ENCODE measurements around the gene ATG2B.

ATG2B gene

DNA sequence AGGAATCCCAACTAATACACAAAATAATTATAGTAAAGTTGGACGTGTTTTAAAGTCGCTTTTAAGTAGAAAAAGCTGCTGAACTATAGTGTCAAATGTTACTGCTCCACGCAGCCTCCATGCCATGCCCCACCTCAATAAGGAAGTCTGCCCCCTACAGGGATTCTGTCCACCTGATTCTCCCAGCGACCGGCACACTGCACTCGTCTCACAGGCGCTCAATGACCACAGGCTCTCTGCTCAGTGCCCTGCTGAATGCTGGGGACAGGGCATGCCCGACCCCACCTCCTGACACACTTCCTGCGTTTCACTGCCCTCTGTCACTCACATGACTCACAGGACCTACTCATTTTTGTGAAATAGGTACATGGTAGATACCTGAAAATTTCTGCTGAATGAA lies 58.2 kb downstream of the ATG2B start:
- DNase-seq, result peak; percentile 11

- DNase-seq, result no peak
Observed at GRCh38 chr14:96303981-96304380, 59.2 kb downstream of the ATG2B start.

DNA sequence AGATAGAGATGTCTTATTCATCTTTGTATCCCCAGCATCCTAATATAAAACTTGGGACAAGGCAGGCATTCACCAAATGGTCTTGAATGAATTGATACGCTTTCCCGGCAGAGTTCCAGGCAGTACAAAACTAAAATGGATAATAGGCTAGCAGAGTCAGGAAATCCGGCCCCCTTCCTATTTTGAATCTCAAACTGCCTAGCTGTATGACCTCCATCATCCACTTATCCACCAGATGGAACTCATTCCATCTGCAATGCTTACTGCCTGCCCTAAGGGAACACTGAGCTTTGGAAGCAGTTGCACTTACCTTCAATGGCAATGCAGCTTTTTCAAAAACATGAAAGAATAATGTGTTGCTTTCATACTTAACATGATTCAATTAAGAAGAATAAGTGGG lies 63.7 kb downstream of the ATG2B start:
- DNase-seq, result no peak

GRCh38 chr14:96297997-96298515 lies 65.1 kb downstream of the ATG2B start:
- no peak for DNase-seq

- DNase-seq, result peak; percentile 69
Observed at GRCh38 chr14:96297000-96297399, 66.1 kb downstream of the ATG2B start.

DNA sequence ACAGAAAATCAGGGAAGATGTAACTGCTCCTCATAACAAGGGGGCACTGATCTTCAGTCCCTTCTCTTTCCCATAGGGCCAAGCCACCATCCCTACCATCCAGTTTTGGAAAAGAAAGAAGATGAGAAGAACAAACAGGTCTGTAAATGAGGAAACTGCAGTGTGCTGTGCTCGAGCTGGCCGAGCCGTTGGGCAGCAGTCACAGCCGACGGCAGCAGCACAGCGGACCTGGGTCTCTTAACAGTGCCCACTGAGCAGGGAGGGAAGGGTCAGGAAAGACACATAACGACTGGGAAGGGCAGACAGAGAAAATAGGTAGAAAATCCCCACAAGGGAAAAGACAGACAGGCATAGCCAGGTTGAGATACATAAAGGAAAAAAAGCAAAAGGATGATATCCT lies 68.9 kb downstream of the ATG2B start:
- no peak for DNase-seq

- no peak for DNase-seq
Observed at GRCh38 chr14:96287856-96288255, 75.3 kb downstream of the ATG2B start.

GRCh38 chr14:96286251-96286650 lies 76.9 kb downstream of the ATG2B start:
- DNase-seq, result no peak

DNA sequence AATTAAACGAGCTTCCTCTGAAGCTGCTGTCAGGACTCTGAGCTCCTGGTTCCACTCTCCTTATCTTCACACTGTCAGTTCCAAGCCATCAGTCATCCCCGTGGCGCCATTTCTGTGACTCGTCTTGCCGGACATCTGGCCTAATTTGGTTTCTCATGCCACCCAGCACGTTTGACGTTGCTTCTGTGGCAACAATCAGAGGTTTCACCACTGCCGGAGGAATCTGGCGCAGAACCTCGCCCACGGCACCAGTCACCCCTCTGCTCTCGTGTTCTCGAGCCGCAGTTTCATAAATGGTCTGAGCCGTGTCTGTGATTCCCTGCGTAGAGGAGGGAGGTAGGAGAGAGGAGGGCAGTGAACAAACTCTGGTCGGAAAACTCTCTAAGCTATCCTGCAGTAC lies 77.5 kb downstream of the ATG2B start:
- no peak for DNase-seq

- no peak for DNase-seq
Observed at GRCh38 chr14:96284430-96284829, 78.7 kb downstream of the ATG2B start.

DNA sequence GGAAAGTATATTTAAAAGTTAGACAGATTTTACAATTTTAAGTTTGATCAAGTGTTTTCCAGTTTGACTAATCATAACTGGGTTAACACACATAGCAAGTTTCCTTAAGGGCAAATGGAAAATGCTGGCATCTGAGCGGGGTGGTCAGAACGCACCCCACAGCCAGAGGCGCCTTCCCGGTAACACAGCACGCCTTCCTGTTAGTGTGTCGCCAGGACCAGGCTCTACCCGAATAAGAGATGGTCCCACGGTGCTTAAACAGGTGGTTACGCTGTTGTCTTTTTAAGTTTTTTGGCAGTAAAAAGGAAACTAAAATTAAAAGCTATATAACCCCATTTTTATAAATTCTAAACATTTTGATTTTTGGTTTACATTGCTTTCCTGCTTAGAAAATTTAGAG lies 79.1 kb downstream of the ATG2B start:
- DNase-seq, result no peak

GRCh38 chr14:96281486-96281885 lies 81.7 kb downstream of the ATG2B start:
- DNase-seq, result peak; percentile 56

DNA sequence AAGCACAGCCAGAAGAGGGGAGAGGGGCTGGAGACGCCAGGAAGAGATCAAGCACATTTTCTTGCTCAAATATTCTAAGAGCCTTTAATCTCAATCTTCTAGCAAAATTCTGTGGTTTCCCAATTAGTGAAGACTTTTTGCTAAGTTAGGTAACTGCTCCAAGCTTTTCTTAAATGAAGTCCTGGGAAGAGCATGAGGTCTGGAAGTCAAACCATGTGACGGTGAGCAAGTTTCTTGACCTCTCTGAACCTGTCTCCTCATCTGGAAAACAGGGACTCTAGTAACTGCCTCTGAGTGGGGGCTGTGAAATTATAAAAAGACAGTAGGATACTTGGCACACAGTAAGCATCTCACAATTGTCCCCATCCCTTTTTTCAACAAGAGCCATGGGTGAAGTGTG lies 83.0 kb downstream of the ATG2B start:
- no peak for DNase-seq

- no peak for DNase-seq
Observed at GRCh38 chr14:96279564-96279963, 83.6 kb downstream of the ATG2B start.

DNA sequence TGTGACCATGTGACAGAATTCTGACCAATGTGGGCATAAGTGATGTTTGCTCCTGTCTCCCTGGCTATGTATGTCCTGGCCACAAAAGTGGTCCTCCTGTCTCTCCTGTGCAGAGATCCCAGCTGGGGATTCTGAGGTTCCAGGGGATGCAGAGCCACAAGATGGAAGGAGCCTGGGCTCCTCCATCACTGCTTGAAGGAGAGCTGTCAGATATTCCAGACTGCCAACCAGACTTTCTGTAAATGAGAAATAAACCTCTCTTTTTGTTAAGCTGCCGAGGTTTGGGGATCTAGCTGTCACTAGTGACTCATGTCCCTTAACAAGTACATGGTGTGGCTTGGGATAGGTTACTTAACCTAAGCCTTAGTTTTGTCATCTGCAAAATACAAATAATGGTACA lies 85.3 kb downstream of the ATG2B start:
- no peak for DNase-seq

GRCh38 chr14:96275177-96276112 lies 87.7 kb downstream of the ATG2B start:
- peak; percentile 72 for DNase-seq

- no peak for DNase-seq
Observed at GRCh38 chr14:96274543-96274942, 88.6 kb downstream of the ATG2B start.

- DNase-seq, result no peak
Observed at GRCh38 chr14:96274122-96274521, 89.0 kb downstream of the ATG2B start.

- DNase-seq, result no peak
Observed at GRCh38 chr14:96273629-96274028, 89.5 kb downstream of the ATG2B start.

GRCh38 chr14:96272777-96273473 lies 90.2 kb downstream of the ATG2B start:
- DNase-seq, result no peak

GRCh38 chr14:96271421-96271762 lies 91.7 kb downstream of the ATG2B start:
- no peak for DNase-seq

GRCh38 chr14:96270565-96271420 lies 92.3 kb downstream of the ATG2B start:
- DNase-seq, result no peak

- no peak for DNase-seq
Observed at GRCh38 chr14:96269359-96269710, 93.8 kb downstream of the ATG2B start.
